Suppressor macrophage treated with lipopolysaccharide for 1 hour (primary cell): ENCODE data around the gene ANXA2R.
"Not testable (repeated sequence)": the region's sequence is repeated elsewhere in the genome, so short reads cannot be mapped to it uniquely, and the experiment has no call there.

Source experiments
- DNase-seq, 3 donors: peaks; one replicate each; pipeline ENCODE4 v3.0.0-alpha.2; 2020 to 2022

The ANXA2R gene

DNA sequence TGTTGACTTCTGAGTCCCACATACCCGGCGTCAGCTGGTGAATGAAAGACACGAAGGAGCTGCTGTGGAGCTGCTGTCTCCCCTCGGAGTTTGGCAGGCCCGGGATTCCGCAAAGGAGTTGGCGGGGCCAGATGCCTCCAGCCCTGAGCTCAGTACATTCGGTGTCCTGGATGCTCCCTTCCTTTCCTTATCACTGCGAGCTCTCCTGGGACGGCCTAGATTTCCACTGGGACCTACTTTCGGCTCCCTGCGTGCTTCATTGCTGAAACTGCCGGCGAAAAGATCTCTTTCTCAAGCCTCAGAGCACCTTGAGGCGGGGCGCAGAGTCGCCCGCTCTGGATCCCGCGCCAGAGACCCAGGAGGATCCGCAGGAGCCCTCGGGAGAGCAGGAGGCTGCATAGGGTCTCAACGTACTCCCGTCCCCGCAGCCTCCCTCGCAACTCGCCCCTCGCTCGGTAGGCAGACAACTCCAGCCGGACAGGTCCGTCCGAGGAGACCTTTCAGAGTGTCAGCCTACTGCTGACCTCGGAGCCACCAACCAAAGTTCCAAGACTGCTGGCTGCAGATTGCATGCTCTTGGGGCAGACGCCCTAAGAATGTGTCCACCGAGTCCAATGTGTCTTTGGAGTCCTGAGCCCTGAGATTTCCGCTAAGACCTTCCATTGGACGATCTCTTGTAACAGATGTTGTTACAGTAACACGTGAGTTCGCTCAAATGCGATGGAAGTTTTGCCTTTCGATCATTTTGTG, 6.1 kb downstream of the ANXA2R start:
- no peak for DNase-seq

DNA sequence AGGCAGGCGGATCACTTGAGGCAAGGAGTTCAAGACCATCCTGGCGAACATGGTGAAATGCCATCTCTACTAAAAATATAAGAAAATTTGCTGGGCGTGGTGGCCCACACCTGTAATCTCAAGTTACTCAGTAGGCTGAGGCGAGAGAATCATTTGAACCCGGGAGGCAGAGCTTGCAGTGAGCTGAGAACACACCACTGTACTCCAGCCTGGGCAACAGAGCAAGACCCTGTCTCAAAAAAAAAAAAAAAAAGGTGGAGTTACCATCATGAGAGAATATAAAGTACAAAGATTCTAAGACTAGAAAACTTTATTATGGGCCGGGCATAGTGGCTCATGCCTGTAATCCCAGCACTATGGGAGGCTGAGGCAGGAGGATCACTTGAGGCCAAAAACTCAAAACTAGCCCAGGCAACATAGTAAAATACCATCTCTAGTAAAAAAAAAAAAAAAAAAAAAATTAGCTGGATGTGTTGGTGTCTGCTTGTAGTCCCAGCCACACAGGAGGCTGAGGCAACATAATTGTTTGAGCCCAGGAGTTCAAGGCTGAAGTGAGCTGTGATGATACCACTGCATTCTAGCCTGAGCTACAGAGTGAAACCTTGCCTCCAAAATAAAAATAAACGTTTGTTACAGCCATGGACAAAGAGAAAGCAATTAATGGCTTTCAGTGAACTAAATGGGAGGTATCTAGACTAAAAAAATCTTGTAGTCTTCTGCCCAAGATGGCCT, 12.9 kb downstream of the ANXA2R start:
- DNase-seq, result no peak

DNA sequence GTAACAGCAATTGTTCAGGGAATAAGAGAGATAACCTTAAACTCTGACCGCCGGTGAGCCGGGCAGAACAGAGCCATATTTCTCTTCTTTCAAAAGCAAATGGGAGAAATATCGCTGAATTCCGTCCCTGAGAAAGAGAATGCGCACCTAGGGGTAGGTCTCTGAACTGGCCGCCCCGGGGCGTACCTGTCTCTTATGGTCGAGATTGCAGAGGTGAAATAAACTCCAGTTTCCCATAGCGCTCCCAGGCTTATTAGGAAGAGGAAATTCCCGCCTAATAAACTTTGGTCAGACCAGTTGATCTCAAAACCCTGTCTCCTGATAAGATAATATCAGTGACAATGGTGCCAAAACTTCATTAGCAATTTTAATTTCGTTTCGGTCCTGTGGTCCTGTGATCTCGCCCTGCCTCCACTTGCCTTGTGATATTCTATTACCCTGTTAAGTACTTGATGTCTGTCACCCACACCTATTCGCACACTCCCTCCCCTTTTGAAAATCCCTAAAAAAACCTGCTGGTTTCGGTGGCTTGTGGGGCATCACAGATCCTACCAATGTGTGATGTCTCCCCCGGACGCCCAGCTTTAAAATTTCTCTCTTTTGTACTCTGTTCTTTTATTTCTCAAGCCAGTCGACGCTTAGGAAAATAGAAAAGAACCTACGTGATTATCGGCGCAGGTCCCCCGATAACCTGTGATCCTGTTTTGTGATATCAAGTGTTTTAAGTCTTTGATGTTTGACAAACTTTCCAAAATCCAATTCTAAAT, 14.8 kb downstream of the ANXA2R start:
- not testable (repeated sequence) for DNase-seq

DNA sequence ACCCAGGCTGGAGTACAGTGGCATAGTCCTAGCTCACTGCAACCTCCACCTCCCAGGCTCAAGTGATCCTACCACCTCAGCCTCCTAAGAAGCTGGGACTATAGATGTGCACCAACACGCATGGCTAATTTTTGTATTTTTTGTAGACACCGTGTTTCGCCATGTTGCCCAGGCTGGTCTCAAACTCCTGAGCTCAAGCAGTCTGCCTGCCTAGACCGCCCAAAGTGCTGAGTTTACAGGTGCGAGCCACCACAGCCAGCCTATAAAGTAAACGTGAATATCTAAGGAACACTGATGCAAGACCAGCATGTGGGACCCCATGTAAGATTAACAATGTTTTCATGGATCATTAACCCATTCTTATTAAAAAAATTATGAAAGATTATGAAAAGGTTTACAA, 15.9 kb downstream of the ANXA2R start:
- no peak for DNase-seq

DNA sequence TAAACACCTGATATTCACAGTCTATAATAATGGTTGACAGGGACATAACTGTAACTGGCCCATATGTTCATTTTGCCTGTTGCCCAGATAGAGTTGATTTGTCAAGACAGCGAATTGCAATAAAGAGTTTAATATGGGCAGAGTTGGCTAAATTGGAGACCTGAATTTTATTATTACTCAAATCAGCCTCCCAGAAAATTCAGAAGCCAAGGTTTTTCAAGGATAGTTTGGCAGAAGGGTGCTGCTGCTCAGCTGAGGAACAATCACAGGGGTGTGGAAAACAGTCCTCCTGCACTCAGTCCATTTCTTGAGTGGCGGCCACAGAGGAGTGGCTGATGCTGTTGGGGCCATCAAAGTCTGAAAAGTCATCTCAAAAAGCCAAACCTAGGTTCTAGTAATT, 19.0 kb downstream of the ANXA2R start:
- DNase-seq, result no peak

DNA sequence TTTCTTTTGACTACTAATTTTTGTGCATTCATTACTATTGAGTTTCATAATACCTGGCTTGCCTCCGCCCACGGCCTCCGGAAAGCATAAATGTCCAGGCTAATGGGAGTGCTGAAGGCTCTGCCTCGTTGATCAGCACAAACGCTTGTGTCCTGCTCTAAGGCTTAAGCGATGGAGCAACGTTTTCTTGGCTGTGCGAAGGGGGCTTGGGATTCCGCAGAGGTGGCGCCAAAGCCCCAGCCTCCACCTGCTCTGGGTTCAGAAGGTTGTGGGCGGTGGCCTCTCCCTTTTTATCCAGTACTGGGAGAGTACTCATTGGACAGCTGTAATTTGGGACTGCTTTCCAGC, 19.7 kb downstream of the ANXA2R start:
- peak in 1 of 3 donors; percentile 58 for DNase-seq

DNA sequence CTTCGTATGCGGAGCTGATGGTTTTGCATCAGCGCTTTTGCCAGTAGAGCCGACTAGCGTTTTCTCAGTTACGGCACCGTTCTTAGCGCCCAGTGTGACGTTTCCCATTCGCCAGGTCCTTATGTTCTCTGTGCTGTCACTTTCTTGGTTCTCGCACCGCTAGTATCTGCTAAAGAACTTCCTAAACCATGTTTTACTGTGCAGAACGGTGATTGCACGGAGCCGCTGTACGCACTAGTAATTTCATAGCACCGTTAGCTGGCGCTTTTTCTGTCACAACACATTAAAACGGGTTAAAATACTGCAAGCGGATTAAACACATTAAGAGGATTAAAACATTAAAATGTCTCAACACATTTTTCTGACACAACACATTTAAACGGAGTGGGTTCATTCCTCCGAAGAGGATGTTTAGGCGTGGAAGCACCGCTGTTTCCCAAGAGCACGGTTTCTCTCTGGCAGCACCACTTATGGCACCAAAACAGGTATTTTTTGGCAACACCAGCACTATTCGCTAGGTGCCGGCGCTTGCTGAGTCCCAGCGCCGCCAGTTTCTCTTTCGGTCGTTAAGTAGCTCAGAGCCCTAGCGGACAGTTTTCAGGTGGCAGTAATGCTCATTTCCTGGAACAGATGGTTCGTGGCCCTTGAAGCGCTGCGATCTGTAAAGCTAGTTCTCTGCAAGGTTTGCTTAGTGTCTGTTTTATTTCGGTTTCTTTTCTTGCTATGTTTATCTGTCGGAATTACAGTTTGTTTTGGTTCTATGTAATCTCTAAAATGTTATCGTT, 20.3 kb downstream of the ANXA2R start:
- peak; percentile 90 to 94 (median 91) for DNase-seq

DNA sequence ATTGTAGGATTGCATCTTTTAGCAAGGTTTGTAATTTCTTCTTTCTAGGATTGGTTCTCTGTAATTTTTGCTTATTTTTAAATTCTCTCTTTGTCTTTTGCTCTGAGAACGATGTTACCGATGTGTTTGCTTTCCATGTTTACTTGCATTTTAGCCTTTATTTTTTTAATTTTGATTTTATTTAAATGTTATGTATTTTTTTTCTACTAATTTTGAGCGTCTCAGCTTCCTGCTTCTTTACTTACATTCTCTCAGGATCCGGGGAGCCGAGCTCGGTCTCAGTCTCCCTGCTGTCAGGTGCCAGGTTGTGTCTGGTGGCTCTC, 20.9 kb downstream of the ANXA2R start:
- DNase-seq, result no peak

DNA sequence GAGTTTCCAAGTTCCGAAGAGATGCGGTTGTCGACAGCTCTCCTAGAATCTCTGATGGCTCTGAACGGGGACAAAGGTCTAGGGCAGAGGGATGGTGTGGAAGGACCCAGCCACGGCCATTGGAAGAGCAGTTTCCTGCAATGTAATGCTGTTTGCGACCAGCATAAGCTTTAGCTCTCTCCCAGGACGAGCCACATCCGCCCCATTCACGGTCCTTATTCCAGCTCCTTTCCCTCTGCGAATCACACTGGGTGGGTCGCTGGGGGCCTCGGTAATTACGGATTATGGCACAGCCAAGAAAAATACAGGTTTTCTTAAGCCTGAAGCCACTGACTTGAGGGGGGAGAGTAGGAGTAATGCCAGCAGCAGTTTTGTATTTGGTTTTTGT, 22.7 kb downstream of the ANXA2R start:
- peak; percentile 40 to 52 (median 41) for DNase-seq

DNA sequence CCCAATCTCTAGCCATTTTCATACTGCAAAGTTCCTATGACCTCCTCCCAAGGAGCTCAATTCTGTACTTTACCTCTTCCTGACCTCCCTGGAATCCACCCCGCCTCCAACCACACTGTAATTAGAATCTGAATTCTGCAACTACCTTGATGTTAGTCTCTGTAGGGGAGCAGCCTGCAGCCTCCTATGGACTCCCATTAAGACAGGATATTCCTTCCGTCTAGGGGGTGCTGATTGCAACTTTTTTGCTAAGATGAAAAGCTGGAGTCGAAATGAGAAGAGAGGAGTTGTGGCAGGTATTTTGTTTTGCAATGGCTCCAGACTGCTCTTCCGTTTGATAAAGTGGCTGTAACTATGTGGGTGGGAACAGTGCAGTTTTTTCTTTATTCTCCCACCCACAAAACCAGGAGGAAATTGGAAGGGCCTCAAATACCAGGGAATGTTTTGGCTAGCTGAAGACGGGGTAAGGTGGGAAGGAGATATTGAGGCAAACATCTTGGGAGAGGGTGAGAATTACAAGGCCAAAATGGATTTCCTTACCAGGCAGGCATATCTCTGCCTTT, 23.8 kb downstream of the ANXA2R start:
- no peak for DNase-seq

DNA sequence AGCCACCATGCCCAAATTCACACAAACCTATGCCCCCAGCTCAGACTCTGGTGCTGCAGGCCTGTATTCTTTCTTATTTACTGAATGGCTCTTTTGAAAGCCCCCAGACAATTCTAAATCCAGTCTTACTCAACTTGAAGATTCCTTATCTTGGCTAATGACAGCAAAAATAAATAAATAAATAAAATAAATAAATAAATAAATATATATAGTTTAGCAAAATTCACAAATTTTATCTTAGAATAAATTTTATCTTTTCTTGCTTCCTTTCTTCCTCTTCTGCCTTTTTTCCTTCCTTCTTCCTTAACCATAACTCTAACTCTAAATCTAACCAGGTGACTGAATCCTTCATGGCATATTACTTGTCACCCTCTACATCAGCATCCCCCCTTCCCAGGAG, 25.6 kb downstream of the ANXA2R start:
- DNase-seq, result no peak

DNA sequence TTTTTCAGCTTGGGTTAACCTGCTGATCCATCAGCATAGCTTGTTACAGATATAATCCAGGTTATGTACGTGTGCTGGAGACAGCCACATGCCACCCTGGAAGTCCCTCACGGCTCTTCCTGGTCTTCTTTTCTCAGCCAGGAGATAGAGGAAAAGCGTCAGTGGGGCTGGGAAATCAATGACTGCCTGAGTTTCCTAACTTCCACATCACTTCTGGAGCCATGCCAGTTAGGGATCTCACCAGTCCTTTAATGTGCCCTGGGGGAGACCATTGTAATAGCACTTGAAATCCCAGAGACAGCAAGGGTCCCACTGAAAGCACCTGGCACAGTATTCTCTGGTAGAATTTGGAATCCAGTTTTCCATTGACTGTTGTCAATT, 29.2 kb downstream of the ANXA2R start:
- peak; percentile 36 to 72 (median 57) for DNase-seq

DNA sequence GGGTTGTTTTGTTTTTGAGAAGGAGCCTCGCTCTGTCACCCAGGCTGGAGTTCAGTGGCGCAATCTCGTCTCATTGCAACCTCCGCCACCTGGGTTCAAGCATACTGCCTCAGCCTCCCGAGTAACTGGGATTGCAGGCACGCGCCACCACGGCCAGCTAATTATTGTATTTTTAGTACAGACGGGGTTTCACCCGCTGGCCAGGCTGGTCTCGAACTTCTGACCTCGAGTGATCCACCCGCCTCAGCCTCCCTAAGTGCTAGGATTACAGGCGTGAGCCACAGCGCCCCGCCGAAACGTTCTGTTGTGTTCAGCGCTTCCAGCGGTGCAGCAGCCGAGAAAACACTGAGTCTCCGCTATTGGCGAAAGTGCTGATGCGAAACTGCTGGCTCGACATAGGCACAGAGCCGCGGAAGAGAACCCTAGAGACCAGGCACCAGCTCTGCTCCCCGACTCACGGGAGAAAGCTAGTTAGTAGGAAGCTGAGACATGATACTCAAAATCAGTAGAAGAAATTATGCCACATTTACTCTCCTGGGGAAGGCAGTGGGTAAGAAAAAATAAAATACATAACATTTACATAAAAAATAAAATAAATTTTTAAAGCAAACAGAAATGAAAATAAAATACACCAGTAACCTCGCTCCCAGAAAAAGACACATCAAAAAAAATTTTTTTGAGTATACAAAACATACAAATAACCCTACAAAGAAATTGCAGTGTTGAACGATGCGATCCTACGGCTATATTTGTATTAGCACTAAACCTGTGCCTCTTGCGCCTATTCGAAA, 31.6 kb downstream of the ANXA2R start:
- DNase-seq, result peak; percentile 92 to 94 (median 93)

DNA sequence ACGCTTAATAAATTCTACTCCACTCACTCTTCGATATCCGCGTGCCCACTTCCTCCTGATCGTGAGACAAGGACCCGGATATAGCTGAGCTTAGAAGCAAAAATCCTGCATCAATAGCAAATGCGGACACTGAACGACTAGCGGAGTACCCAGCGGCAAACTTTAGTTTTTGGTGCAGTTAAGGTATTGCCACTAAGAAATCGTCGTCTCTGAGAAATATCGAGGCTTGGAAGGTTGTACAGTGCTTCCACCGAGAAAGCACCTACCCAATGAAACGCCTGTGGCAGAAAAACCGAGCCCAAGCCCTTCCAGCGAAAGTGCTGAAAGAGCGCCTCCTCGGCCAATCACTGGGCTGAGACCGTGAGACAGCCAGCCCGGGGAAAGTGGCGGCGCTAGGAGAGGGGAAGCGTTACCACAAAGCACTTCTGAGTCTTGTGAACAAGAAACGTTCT, 32.2 kb downstream of the ANXA2R start:
- peak; percentile 84 to 88 (median 87) for DNase-seq

DNA sequence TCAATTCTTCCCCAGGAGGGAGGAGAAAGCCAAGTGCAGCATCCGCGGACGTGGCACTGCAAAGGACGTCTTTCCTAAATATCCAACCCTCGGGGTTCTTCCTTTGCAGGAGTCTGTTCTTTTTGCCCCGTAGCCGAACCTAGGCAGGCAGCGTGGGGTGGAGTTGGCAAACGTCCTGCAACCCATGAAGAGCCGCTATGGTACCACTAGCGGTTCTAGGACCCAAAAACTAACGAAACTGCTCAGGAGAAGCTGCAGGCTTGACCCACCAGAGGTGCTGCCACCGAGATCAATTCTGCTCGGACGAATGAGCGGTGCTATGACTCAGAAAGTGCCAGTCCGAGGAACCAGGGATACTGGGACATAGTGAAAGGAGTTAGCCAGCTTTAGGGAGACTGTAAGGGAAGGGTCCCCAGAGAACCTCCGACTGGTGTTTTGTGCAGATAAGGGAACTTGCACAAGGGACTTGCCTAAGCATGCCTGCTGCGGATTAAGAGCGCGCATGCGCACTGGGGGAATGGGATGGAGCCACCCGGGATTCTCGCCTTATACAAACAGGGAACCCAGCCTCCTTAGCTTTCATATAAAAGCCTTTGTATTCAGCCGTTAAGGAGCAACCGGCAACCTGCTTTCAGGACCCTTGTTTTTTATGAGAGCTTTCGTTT, 32.7 kb downstream of the ANXA2R start:
- peak; percentile 89 to 94 (median 92) for DNase-seq

DNA sequence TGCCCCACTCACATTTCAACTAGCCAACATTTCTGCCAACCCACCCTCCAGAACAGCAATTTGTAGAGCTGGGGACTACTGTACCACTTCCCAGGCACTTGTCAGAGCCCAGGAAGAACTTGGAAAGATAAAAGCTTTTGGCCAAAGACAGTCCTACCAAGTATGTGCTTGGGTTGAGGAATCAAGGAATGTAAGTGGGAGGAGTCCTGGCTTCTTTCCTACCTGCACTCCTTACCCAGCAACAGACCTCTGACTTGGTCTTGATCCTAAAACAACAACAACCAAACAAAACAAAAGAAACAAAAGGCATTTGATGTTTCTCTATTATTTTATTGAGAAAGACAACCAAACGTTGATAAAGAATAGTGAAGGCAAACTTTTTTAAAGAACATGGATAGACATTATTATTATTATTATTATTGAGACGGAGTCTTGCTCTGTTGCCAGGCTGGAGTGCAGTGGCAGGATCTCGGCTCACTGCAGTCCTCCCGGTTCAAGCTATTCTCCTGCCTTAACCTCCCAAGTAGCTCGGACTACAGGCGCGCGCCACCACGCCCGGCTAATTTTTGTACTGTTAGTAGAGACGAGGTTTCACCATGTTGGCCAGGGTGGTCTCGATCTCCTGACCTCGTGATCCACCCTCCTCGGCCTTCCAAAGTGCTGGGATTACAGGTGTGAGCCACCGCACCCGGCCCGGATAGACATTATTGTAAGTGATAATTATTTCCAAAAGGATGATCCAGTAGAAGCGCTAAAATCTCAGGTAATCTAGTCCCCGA, 33.5 kb downstream of the ANXA2R start:
- DNase-seq, result no peak

DNA sequence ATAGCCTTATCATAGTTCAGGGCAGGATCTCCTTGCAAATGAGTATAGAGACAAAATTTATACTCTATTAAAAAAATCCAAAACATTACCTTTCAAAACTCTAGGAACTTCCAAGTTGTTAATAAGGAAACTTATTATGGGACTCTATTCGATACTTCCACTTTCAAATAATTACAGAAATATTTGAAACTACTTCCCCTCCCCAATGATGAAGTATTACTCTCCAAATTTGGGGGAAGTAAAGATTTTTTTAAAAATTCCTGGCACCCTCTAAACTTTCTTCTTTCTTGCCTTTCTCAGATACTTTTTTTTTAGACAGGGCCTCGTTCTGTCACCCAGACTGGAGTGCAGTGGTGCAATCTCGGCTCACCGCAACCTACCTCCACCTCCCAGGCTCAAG, 35.1 kb downstream of the ANXA2R start:
- peak in 2 of 3 donors; percentile 52 to 63 for DNase-seq

DNA sequence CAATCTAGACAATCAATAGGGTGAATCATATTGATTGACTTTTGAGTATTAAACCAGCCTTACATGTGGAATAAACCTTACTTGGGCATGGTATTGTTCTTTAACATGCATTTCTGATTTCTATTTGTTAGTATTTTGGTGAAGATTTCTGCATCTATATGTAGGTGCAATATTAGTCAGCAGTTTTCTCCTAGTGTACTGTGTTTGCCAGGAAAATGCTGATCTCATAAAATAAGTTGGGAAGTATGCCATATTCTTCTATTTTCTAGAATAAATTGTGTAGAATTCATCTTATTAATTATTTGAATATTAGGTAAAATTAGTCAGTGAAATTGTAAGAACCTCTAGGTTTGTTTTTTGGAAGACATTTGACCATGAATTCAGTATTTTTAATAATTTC, 38.4 kb downstream of the ANXA2R start:
- DNase-seq, result no peak

DNA sequence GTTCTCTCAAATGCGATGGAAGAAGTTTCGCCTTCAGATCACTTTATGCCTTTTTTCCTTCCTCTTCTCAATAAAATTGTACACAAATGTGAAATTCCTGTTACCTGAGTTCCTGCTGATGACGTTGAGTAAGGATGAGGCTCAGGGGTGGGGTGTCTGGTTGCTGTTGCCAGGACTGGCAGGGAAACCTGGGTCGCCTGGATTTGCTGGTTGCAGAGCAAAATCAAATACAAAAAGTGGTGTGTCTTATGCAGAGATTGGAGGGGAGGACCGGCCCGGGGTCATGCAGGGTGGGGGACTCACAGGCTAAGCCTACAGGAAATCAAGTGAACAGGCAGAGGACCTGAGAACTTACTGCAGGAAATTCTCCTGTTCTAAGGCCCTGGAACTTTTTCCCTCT, 39.2 kb downstream of the ANXA2R start:
- DNase-seq, result no peak

DNA sequence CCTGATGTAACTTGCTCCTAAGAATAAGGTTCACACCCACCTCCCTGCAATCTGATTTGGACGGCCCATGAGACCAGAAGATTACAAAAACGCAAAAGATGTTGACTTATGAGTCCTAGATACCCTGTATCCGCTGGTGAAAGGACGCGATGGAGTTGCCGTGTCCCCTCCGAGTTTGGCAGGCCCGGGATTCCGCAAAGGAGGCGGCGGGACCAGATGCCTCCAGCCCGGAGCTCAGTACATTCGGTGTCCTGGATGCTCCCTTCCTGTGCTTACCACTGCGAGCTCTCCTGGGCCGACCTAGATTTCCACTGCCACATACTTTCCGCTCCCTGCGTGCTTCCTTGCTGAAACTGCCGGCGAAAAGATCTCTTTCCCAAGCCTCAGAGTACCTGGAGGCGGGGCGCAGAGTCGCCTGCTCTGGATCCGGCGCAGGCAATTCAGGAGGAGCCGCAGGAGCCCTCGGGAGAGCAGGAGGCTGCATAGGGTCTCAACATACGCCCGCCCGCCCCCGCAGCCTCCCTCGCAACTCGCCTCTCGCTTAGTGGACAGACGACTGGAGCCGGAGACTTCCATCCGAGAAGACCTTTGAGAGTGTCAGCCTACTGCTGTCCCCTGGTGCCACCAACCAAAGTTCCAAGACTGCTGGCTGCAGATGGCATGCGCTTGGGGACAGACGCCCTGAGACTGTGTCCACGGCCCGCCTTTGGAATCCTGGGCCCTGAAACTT, 39.8 kb downstream of the ANXA2R start:
- DNase-seq, result no peak
